ENCODE data around the gene ANKRD13D. TPM values are rescaled to one million over a fixed set of nuclear protein-coding genes. Genes with fewer than 3 reads are reported as not detected.
"Not testable (repeated sequence)": the region's sequence is repeated elsewhere in the genome, so short reads cannot be mapped to it uniquely, and the experiment has no call there.

ANKRD13D gene
- total RNA-seq, 1 donor from 2014 or later: 69.7 TPM

DNA sequence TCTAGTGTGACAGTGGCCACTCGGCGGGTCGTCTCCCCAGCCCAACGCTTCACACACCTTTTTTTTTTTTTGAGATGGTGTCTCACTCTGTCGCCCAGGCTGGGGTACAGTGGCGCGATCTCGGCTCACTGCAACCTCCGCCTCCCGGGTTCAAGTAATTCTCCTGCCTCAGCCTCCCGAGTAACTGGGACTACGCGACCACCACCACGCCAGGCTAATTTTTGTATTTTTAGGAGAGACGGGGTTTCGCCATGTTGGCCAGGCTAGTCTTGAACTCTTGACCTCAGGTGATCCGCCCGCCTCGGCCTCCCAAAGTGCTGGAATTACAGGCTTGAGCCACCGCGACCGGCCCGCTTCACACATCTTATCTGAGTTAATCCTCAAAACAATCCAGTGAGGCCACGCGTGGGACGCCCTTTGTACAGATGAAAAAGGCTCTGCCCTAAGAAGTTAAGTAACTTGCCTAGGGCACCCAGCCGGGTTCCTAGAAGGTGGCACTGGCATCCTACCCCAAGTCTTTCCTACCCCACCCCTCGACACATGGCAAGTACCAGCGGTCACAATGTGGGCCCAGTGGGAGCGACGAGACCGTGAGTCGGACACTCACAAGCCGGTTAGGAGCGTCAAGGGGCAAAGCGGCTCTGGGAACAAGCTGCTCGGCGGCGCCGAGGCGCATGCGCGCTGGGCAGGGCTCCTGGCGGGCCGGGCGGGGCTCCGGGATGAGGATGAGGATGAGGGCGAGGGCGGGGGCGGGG lies 28.0 kb upstream of the ANKRD13D start:
- intact Hi-C loops (cut with DNase I): not testable (repeated sequence)
- DNase-seq (ENCODE audit: low spot score) (peak; percentile 80), ATAC-seq (peak; percentile 20)

- DNase-seq (ENCODE audit: low spot score): no peak
- no peak for ATAC-seq
- intact Hi-C loops (cut with DNase I): no loop called here
Measured at GRCh38 chr11:67261640-67261945, 27.5 kb upstream of the ANKRD13D start.

- intact Hi-C loops (cut with DNase I): no loop called here
- peak; percentile 61 for DNase-seq (ENCODE audit: low spot score)
- peak; percentile 1 for ATAC-seq
Measured at GRCh38 chr11:67261946-67262681, 27.0 kb upstream of the ANKRD13D start.

GRCh38 chr11:67262731-67263675 lies 26.1 kb upstream of the ANKRD13D start:
- peak; percentile 76 for ATAC-seq
- peak; percentile 88 for DNase-seq (ENCODE audit: low spot score)
- intact Hi-C loops (cut with DNase I): no loop called here

- DNase-seq (ENCODE audit: low spot score): no peak
- no peak for ATAC-seq
- intact Hi-C loops (cut with DNase I): no loop called here
Measured at GRCh38 chr11:67264260-67264659, 24.8 kb upstream of the ANKRD13D start.

DNA sequence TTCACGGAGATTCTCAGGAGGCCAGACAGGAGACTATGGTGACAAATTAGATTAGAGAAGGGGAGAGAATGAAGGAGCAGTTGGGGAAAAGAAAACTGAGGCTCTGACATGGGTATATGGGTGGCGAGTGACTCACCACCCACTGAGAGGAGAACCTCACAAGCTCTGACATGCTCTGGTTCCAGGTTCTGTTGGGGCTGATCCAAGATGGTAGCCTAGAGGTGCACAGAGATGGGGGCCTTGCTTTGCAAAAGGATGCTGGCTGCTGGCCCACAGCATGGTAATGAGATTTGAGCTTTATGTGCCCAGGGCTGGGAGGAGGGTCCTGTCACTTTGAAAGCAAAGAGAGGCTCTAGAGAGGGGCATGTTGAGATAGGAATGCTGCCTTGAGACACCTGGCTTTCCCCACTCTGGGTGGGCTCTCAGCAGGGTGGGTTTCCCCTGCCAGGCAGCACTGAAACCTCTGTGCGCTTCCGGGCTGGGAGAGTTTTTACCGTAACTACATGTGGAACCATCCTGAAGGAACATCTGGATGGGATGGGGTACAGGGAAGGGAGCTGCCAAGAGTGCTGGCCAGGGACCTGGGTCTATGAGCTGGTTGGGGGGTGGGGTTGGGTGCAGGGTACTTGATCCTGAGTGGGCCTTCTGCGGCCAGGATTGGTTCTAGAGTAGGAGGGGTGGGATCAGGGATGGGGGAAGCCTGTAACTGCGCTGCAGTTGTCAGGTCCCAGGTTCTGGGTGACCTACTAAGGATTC lies 24.0 kb upstream of the ANKRD13D start:
- intact Hi-C loops (cut with DNase I): no loop called here
- ATAC-seq (no peak), DNase-seq (ENCODE audit: low spot score) (peak; percentile 58)

DNA sequence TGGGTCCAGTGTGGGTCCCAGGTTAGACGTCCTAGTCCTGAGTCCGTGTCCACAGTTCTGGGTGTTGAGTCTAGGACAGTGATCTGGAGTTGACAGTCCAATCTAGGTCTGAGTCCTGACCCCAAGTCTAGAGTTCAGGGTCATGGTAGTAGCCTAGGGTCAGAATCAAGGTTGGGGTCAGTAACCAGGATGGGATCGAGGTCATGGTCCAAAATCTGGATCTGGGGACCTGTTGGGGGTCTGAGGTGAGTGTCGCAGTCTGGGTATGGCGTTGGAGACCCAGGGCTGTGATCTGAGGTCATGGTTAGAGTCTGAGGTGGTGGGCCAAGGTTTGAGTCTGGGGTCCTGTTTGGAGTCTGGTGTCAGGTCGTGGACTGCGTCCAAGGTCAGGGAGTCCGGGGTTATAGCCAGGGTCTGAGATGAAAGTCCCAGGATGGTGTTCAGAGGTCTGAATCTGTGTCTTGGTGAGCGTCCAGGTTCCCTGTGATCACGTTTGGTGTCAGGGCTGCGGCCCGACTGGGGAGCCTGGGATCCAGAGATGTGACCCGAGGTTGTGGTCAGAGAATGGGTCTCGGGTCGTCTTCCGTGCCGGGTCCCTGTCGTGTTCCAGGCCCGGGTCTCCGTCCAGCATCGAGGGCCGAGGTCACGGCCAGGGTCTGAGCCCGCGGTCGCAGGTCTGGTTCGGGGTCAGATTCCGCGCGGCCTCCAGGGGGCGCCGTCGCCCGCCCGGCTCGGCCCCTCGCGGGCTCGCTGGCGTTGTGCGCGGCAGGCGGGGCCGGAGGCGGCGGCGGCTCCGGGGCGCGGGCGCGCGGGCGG lies 23.3 kb upstream of the ANKRD13D start:
- intact Hi-C loops (cut with DNase I): loop anchor here (2.0 kb wide), 1 partner anchor 51 kb away; no protein-coding TSS in a partner anchor
- peak; percentile 90 for DNase-seq (ENCODE audit: low spot score)
- ATAC-seq: peak; percentile 64

- no peak for ATAC-seq
- intact Hi-C loops (cut with DNase I): loop anchor here (1.0 to 2.0 kb wide), 2 partner anchors 50 to 134 kb away; no protein-coding TSS in a partner anchor
- peak; percentile 65 for DNase-seq (ENCODE audit: low spot score)
Measured at GRCh38 chr11:67266449-67267187, 22.5 kb upstream of the ANKRD13D start, which contains the start of gene GRK2. Gene GRK2 (plus strand): TSS chr11:67266473. CDS start chr11:67266700, 227 bp downstream.

- peak; percentile 65 for DNase-seq (ENCODE audit: low spot score)
- intact Hi-C loops (cut with DNase I): loop anchor here (1.0 to 2.0 kb wide), 2 partner anchors 49 to 133 kb away; no protein-coding TSS in a partner anchor
- ATAC-seq: peak; percentile 2
Measured at GRCh38 chr11:67267188-67268080, 21.7 kb upstream of the ANKRD13D start.

DNA sequence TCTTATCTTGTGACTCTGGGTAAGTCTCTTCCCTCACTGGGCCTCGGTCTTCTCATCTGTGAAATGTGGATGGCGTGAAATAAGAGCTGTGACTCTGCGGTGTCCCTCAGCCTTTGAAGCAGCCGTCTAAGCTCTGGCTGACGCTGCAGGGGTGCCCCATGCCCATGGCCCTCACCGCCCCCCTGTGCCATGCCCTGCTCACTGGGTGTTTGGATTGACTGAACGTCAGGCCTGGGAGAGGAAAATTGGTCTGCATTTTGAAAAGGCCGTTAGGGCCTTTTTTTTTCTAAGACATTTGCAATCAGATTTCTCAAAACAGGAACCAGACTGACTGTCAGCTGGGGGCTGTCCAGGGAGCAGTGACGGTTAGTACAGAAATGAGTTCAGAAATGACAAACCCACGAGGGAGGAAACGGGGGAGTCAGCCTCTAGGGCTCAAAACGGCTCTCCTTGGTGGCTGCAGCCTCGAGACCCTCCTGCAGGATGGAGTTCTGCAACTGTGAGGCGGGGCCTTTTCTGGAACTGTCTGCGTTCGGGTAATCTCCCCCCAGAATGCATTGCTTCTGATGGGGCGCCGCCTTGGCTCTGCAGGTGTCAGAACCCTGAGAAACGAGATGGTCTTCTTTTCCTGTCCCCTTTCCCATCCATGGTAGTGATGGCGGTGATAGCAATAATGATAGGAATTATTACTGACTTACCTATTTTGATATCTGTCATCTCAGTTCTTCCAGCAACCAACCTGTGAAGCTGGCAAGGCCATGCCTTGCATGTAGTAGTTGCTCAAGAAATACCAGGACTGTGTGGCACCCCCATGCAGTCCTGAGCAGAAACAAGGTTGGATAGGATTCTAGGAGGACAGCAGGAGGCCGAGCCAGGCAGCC lies 20.8 kb upstream of the ANKRD13D start:
- intact Hi-C loops (cut with DNase I): no loop called here
- ATAC-seq (no peak), DNase-seq (ENCODE audit: low spot score) (peak; percentile 55)

- DNase-seq (ENCODE audit: low spot score): peak; percentile 51
- no peak for ATAC-seq
- intact Hi-C loops (cut with DNase I): no loop called here
Measured at GRCh38 chr11:67268962-67269268, 20.2 kb upstream of the ANKRD13D start.

- no peak for ATAC-seq
- DNase-seq (ENCODE audit: low spot score): peak; percentile 69
- intact Hi-C loops (cut with DNase I): no loop called here
Measured at GRCh38 chr11:67269401-67270255, 19.5 kb upstream of the ANKRD13D start.

DNA sequence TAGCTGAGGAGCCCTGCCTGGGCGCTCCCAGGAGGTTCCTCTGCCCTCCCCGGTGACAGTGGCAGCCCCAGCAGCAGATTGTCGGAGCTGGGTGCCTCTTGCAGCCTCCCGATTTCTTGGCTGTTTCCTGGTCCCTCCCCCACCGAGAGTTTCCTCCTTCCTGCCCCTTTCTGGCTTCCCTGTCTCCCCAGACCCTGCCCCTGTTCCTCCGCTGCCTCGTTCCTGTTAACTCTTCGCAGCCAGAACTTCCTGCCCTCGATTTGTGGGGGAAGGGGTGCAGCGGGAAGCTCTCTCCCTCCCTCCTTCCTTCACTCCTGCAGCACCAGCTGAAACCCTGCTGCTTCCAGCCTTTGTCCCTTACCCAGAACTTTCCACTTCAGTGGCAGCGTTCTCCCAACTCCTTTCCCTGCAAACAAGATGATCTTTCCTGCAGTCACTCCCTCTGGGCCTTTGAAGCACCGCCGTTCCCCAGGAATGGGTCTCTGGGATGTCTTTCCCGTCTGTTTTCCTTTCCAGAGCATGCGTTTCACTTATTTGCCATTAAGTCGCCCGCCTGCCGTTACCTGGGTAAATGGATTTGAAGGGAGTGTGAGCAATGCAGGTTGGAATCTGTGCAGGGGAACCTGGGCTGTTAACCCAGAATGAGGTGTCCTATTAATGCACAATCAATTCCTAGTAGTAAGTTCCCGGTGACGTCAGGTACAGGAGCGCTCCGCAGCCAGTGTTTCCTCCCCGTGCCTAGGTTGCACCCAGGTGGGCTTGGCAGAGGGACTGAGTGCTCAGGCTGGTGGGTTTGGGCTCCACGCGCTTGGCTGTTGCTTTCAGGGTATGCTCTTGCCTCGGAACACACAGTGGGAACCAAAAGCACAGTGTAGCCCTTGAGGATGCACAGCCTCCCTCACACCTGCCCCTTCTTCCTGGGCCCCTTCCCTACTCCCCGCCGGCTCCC lies 18.6 kb upstream of the ANKRD13D start:
- ATAC-seq (peak; percentile 32), DNase-seq (ENCODE audit: low spot score) (peak; percentile 72)
- intact Hi-C loops (cut with DNase I): no loop called here

All from sciatic nerve (tissue), 2 donors.